NCI-H345 (cell line): ENCODE data around the gene SLC43A3.

Experiments
- DNase-seq: peaks from one replicate; lab custom pipeline; 2025; lab: John Stamatoyannopoulos, UW

SLC43A3 gene

GRCh38 chr11:57427727-57428082, 784 bp upstream of the SLC43A3 start:
- no peak for DNase-seq

GRCh38 chr11:57426439-57426928, 437 bp downstream of the SLC43A3 start:
- DNase-seq, result no peak

GRCh38 chr11:57425565-57426438, 1.1 kb downstream of the SLC43A3 start:
- no peak for DNase-seq

- DNase-seq, result peak; percentile 51
These were observed 1.9 kb downstream of the SLC43A3 start for GRCh38 chr11:57424792-57425564.

- no peak for DNase-seq
These were observed 2.7 kb downstream of the SLC43A3 start for GRCh38 chr11:57424137-57424791.

GRCh38 chr11:57422669-57423068, 4.3 kb downstream of the SLC43A3 start:
- no peak for DNase-seq

GRCh38 chr11:57421805-57422204, 5.1 kb downstream of the SLC43A3 start:
- no peak for DNase-seq

GRCh38 chr11:57421066-57421465, 5.9 kb downstream of the SLC43A3 start:
- no peak for DNase-seq

- no peak for DNase-seq
These were observed 7.8 kb downstream of the SLC43A3 start for GRCh38 chr11:57419146-57419545.

- no peak for DNase-seq
These were observed 8.8 kb downstream of the SLC43A3 start for GRCh38 chr11:57418131-57418530.

GRCh38 chr11:57417056-57417455, 9.9 kb downstream of the SLC43A3 start:
- DNase-seq, result no peak

GRCh38 chr11:57416436-57416835, 10.5 kb downstream of the SLC43A3 start:
- no peak for DNase-seq

GRCh38 chr11:57414612-57415212, 12.2 kb downstream of the SLC43A3 start:
- no peak for DNase-seq

GRCh38 chr11:57413681-57414080, 13.2 kb downstream of the SLC43A3 start:
- DNase-seq, result no peak

- DNase-seq, result no peak
These were observed 16.6 kb downstream of the SLC43A3 start for GRCh38 chr11:57410287-57410686.

- DNase-seq, result no peak
These were observed 17.4 kb downstream of the SLC43A3 start for GRCh38 chr11:57409321-57410100.

GRCh38 chr11:57408771-57409170, 18.1 kb downstream of the SLC43A3 start:
- no peak for DNase-seq

GRCh38 chr11:57407941-57408475, 18.9 kb downstream of the SLC43A3 start:
- DNase-seq, result no peak

- DNase-seq, result no peak
These were observed 19.7 kb downstream of the SLC43A3 start for GRCh38 chr11:57407010-57407920.

GRCh38 chr11:57406337-57406904, 20.5 kb downstream of the SLC43A3 start:
- DNase-seq, result no peak
